DND-41 (cell line): ENCODE results near the gene ACAP2.
"Not testable (repeated sequence)": the region's sequence is repeated elsewhere in the genome, so short reads cannot be mapped to it uniquely, and the experiment has no call there.

ENCODE experiments used
- EZH2 ChIP-seq: IDR thresholded peaks from 3 replicates; pipeline ENCODE4 v1.6.1; 2012; ENCODE audit warnings: borderline replicate concordance, low read depth, mild to moderate bottlenecking, moderate library complexity, low read length, inconsistent platforms; ENCODE audit not compliant: severe bottlenecking
- TF ChIP-seq, protein P1 (sequence below): IDR thresholded peaks from 2 replicates; pipeline ENCODE4 v1.5.1; 2012; ENCODE audit warnings: borderline replicate concordance, low read length, moderate library complexity, mild to moderate bottlenecking; ENCODE audit not compliant: poor library complexity, severe bottlenecking; ENCODE audit errors: extremely low read depth

- TF ChIP-seq, protein P1, sequence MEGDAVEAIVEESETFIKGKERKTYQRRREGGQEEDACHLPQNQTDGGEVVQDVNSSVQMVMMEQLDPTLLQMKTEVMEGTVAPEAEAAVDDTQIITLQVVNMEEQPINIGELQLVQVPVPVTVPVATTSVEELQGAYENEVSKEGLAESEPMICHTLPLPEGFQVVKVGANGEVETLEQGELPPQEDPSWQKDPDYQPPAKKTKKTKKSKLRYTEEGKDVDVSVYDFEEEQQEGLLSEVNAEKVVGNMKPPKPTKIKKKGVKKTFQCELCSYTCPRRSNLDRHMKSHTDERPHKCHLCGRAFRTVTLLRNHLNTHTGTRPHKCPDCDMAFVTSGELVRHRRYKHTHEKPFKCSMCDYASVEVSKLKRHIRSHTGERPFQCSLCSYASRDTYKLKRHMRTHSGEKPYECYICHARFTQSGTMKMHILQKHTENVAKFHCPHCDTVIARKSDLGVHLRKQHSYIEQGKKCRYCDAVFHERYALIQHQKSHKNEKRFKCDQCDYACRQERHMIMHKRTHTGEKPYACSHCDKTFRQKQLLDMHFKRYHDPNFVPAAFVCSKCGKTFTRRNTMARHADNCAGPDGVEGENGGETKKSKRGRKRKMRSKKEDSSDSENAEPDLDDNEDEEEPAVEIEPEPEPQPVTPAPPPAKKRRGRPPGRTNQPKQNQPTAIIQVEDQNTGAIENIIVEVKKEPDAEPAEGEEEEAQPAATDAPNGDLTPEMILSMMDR = not testable (repeated sequence)
- not testable (repeated sequence) for TF ChIP-seq EZH2
These were observed 85.0 kb downstream of the ACAP2 start for GRCh38 chr3:195357797-195358196.
